ACHN (cell line): ENCODE data around the gene FBLN7.

ENCODE experiments used
- DNase-seq: peaks from one replicate; pipeline ENCODE4 v3.0.0-alpha.2; 2015
- in situ Hi-C: cut with HindIII; loops from 2 replicates; pipeline ENCODE4 v1.10.0; 2017; ENCODE audit warnings: low sequenced_read_pairs, low pct_ligation_motif_present, low pct_unique_long_range_greater_than_20kb

Gene FBLN7

DNA sequence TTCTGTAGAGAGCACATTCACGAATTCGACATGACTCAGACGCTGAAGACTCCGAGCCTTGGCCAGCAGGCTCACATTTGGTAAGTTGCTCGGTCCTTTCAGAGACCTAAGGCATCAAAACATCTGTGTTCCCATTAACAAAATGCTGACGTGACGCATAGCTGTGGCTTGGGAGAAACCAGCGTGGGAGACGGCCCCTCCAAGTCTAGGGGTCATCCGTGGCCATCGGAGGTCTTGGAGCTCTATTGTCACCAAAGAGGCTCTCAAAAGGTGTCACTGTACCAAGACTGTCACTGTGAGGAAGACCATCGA is 14.9 kb downstream of the FBLN7 start:
- in situ Hi-C loops = no loop called here

DNA sequence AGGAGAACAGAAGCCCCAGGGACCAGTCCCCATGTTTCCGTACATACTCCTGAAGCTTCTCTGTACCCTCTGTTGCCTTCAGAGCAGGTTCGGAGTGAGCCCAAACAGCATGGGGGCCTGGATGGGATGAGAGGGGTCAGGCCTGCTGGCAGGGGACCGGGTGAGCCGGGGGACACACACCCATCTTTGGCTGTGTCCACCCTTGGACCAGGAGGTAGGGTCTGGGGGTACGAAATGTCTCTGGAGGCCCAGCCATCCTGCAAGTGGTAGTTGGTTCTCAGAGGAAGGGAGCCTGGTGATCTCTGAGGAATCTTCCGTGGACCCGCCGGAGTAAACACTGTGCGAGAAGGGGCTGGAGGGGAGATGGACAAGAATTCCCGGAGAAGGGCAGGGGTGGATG is 15.3 kb downstream of the FBLN7 start:
- in situ Hi-C loops = no loop called here
- no peak for DNase-seq

More for the DNA sequence above, 14.9 kb downstream of the FBLN7 start:
- DNase-seq = no peak

DNA sequence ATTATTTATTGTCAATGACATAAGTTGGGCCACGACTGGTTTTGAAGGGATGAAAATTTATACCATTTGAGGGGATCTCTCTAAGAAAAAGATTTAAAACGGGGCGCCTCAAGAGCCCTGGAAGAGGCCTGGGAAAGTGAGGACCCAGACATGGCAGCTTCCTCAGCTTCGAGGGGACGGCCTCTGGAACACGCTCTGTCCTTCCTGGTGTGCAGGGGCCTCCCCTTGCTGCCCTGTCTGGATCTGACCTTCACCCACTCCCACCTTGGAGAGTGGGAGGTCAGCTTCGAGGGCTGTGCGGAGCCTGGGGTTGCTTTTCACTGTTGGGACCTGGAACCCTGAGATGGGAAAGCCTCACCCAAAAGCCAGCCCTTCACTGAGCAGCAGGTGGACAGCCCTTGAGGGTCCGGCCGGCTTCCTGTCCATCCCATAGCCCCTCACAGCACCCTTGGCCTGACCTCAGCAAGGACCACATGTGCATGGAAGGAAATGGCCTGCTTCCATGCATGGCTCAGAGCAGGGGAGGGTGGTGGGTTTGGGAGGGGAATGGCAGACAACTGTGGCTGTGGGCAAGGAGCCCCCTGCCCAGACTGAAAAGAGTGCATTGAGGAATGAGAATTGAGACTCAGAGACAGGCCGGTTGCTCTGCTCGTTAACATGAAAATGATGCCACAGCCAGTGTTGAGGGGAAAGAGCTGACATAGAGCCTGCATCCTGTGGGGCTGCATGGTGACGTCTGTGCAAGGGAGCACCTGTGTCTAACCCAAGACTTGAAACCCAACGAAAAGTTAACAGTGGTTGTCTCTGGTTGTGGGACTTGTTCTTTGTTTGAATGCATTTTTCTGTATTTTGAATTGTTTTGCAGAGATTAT is 16.3 kb downstream of the FBLN7 start:
- DNase-seq = no peak
- in situ Hi-C loops = no loop called here

DNA sequence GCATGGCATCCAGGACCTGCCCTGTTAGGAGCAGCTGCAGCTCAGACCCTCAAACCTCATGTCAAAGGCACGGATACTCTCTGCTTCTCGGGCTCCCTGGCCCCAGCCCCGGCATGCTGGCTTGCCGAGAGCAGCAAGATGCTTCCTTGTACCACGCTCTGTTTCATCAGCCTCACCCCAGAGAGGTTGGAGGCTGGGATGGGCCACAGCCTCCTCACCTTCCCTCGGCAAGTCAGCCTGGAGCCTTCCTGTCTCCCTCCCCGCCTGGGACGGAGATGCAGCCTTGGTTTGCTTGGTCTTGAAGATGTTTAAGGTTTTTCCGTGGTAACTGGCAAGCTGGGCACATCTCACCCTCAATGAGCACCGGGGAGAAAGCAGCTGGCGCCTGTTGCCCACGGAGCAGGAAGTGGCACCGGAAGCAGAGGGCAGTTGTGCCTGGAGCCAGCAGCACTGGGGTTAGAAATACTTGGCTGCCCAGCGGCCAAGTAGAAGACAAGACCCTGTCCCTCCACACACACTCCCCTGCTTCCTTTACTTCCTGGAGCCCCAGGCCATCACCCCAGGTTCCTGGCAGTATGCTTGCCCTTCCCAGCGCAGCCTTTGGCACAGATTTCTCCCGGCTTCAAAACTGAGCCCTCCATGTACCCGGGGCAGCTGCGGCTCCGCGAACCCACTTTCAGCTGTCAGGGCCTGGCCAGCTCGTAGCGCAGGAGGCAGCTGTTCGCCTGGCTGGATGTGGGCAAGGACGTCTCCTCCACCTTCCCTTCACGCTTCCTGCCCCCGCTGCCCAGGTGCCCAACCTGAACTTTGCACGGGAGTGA is 17.4 kb downstream of the FBLN7 start:
- in situ Hi-C loops = no loop called here
- DNase-seq = no peak

DNA sequence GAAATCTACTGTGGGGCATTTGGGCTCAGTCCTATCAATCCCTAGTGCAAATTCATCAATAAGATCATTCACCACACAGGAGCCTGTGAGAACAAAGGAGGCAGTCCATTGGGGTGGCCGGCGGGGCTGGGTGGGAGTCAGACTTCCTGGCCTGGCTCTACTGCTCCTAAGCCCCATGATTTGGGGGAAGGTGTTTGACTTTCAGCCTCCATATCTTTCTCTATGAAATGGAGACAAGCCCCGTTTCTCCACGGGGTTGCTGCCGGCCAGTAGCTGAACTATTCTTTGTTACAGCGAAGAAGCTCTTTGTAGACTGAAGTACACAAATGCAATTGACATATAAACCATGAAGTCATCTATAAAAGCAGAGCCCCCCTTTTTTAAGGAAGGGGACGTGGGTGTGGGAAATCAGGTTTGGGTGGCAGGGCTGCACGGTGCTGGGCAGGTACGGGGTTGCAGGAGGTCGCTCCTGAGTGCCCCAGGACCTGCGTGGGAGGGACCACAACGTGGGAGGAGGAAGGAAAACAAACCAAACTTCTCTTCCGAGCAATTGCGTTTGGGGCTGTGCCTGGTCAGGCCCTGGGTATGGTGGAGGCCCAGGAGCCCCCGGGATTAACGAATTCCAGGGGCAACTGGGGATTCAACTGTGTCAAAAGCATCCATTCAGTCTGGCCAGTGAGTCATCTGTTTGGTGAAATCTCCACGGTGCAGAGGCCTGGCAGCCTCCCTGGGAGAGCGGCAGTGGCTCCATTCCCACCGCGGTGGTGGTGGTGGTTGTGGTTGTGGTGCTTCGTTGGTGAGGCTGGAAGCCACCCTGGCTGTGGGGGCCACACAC is 18.2 kb downstream of the FBLN7 start:
- no peak for DNase-seq

DNA sequence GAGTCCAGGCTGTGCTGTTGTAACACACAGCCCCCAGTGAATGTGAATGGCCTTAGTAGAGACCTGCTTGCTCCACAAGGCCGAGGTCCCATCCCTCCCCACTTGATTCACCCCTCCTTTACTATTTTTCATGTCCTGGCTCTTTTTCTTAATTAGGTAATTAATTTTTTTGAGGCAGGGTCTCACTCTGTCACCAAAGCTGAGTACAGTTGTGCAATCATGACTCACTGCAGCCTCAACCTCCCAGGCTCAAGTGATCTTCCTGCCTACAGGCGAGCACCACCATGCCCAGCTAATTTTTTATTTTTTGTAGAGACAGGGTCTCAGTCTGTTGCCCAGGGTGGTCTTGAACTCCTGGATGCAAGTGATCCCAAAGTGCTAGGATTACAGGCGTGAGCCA is 19.3 kb downstream of the FBLN7 start:
- no peak for DNase-seq
- in situ Hi-C loops = no loop called here

More for the DNA sequence above, 18.2 kb downstream of the FBLN7 start:
- in situ Hi-C loops = no loop called here

DNA sequence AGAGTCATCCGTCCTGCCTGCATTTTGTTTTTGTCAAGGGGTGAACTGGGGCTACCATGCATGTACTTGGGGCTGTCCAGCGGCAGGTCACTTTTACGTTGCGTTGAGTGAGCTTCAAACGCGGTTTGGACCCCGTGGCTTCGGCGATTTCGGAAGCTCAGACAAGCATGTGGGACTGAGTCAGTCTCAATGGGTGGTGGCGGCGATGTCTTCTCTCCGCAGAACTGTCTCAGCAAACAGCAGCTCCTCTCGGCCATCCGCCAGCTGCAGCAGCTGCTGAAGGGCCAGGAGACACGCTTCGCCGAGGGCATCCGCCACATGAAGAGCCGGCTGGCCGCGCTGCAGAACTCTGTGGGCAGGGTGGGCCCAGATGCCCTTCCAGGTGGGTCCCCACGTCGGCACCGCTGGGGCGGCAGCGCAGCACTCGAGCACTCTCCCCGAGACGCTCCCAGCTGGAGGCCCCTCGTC is 21.3 kb downstream of the FBLN7 start:
- in situ Hi-C loops = no loop called here
- DNase-seq = no peak

DNA sequence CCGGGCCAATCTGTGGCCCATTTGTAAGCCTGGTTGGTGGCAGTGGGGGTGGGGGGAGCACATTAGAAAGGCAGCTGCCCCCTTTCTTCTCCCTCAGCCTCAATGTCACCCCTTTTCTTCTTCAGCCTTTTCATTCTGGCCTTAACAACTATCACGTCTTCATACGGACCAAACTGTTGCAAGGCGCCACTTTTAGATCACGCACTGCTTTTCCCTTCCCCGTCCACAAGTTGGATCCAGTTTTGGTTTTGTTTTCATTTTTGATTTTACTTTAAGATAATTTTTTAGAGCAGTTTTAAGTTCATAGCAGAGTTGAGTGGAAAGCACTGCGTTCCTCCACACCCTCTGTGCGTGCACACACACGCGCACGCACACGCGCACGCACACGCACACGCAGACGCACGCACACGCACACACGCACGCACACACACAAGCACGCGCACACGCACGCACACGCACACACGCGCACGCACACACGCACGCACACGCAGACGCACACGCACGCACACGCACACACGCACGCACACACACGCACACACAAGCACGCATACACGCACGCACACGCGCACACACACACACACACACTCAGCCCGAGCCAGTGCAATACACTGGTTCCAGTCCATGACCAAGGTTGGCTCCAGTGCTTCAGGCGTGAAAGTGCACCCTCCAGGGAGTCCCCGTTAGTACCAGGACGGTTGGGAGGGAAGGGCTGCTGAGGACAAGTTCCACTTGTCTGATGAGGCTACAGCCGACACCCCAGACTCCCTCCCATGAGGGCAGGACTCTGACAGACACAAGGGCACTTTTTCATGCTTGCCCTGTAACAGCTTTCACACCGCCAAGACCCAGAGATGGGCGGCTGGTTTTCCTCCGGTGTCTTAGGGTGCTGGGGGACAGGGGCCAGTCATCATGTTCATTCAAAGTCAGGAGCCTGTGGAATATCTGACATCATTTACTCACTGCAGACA is 22.4 kb downstream of the FBLN7 start:
- in situ Hi-C loops = no loop called here
- DNase-seq = no peak

DNA sequence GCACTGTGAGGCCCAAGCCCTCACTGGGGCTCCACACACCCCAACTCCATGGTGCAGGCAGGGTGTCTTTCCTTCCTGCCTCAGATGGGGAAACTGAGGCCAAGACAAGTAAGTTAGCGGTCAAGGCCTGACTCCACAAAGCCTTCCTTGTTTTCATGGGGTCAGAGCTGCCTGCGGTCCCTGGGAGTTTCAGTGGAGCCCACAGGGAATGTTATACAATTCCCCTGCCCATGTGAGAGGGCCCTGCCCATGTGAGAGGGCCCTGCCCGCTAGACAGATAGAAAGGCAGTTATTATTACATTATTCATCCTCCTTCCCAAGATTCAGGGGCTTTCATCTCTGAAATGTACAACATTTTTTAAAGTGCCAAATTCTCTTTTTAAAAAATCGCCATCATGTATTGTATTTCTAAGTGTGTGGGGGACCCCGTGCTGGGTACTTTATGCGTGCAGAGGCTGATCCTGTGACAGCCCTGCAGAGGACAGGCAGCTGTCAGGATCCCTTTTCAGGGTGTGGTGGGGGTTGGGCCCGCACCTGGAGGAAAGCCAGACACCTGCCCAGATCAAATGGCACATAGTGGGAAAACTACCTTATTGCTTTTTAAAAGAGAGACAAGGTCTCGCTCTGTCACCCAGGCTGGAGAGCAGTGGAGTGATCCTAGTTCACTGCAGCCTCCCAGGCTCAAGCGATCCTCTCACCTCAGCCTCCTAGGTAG is 23.4 kb downstream of the FBLN7 start:
- DNase-seq = no peak
- in situ Hi-C loops = no loop called here

DNA sequence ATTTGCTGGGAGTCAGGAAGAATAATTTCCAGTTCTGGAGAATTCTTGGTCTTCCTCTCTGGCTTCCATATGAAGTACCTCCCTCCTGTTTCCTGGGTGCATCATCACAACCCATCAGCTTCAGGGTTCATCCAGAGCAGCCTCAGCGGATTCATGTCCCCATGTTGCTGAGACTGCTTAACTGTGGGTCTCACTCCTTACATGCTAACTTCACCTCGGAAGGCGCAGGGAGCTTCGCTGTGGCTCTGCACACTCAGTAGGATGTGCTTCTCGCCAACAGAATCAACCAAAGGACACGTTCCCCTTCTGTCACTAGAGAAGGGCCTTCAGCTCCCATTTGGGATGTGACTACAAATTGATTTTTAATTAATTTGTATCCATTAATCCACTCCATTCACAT is 24.2 kb downstream of the FBLN7 start:
- in situ Hi-C loops = no loop called here
- no peak for DNase-seq

DNA sequence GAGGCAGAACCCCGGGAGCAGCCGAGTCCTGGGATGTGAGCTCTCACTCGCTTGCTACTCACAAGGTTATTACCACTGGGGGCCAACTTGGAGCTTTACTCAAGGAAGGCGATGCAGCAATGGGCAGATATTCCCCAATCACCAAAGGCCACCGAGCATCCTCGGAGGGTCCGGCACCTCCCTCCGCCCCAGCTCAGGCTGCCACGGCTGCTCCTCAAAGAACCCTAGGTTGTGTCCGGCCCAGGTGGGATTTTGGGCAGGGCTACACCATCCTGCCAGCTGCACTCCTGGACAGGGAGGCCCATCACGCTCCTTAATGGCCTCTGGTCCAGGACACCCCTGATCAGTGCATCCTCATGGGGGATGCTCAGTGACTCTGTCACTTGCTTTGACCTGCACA is 24.8 kb downstream of the FBLN7 start:
- DNase-seq = no peak
- in situ Hi-C loops = no loop called here

DNA sequence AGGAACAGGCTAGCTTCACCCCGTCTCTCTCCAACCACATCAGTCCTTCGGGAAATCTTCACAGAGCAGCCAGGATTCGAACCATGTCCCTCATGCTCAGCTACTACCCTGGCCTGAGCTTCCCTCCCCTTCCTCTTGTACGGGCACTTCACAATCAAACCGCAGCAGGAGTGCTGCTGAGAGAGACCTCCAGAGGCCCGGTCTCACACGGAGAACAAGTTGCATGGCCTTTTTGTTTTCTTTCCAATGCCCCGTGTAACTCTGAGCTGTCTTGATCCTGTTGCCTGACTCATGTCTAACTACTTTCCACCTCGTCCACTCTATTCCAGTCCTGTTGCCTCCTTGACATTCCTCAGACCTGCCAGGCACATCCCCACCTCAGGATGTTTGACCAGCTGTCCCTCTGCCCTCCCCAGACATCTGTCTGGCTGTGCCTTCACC is 25.4 kb downstream of the FBLN7 start:
- in situ Hi-C loops = no loop called here

DNA sequence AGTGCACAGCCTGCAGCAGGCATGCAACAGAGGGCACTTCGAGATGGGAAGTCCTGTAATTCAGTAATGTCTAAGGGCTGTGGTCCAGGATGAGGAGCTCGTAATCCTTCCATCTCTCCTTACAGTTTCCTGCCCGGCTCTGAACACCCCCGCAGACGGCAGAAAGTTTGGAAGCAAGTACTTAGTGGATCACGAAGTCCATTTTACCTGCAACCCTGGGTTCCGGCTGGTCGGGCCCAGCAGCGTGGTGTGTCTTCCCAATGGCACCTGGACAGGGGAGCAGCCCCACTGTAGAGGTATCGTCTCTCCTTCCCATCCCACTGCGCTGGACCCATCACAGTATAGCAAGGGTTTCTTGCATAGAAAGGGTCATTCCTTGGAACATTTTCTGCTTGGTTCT is 26.7 kb downstream of the FBLN7 start:
- in situ Hi-C loops = no loop called here
- DNase-seq = no peak

More for the DNA sequence above, 25.4 kb downstream of the FBLN7 start:
- no peak for DNase-seq

DNA sequence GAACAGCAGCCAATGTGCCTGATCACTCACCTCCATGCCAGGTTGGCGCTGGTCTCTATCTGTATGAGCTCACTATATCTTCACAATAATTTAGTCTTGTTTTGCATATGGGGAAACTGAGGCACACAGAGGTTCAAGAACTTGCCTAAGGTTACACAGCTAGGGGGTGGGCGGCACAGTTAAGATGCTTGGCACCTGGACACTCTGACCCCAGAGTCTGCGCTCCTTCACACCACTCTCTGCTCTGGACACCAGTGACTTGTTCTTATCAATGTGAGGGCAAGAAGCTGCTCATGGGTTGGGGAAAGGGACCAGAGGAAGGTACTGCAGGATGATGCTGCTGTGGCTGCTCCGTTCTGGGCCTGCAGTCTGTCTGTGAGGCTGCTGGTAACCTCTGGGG is 27.1 kb downstream of the FBLN7 start:
- no peak for DNase-seq
- in situ Hi-C loops = no loop called here

DNA sequence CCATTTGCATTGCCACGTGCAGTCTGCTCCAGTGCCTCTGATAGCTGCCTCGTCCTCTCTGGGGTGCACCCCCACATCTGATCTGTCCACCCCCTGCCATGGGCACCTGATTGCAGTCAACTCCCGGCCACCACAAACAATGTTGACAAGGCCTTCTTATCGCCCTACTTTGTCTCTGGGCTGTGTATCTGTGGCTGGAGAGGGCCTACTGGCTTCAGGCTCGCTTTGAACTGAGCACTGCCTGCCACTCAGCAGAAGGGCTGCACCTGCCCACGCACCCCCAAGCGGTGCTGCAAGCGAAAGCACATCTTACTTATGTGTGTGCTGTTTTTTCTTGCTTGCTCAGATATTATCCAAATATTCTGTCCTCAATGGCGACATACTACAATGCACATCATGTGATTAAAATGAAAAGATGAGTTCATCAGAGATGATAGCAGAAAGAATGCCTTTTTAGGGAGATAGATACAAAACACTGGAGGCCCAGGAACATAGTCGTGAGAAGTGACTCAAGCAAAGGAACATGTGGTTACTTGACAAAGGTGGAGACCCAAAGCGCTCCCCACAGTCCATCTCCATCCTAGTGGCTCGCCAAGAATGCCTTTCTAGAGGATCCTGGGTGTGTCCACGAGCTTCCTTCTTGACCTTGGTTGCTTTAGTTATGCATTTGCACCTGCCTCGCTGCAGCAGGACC is 28.8 kb downstream of the FBLN7 start:
- no peak for DNase-seq

DNA sequence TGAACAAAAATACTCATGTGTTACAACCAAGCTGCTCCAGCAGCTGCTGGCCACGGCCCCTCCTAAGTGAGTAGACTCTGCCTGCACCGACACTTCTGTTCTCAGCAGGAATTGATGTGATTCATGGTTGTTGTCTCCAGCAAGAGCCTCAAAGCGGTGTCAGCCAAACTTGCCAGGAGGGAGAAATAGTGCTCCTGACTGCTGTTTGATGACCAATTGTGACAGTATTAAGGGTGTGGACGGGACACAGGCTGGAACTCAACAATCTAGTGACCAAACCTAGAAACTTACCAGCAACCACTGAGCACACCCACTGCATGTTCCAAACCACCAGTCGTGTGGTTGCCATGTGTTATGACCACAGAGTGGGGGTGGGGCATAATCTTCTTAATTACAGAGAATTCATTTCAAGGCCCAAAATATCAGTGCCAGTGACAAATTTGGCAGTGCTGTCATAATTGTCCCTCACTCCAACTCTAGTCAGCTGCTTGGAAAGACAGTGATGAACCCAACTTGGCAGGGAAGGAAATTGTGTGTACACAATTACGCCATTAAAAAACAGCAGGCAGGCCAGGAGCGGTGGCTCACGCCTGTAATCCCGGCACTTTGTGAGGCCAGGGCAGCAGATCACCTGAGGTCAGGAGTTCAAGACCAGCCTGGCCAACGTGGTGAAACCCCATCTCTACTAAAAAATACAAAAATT is 30.4 kb downstream of the FBLN7 start:
- in situ Hi-C loops = no loop called here
- no peak for DNase-seq

More for the DNA sequence above, 28.8 kb downstream of the FBLN7 start:
- in situ Hi-C loops = no loop called here
